Colon (tissue), 2 donors: ENCODE results near the gene LPP.
A peak's percentile ranks its signal among the peaks of the same experiment; 100 is the strongest.

Experiments
- FAIRE-seq: peaks from 2 replicates; lab custom pipeline; 2012; peaks lifted over from hg19 to GRCh38; lab: Jason Lieb, UNC
- donor health status: control.
- donor health status: control.

The LPP gene

DNA sequence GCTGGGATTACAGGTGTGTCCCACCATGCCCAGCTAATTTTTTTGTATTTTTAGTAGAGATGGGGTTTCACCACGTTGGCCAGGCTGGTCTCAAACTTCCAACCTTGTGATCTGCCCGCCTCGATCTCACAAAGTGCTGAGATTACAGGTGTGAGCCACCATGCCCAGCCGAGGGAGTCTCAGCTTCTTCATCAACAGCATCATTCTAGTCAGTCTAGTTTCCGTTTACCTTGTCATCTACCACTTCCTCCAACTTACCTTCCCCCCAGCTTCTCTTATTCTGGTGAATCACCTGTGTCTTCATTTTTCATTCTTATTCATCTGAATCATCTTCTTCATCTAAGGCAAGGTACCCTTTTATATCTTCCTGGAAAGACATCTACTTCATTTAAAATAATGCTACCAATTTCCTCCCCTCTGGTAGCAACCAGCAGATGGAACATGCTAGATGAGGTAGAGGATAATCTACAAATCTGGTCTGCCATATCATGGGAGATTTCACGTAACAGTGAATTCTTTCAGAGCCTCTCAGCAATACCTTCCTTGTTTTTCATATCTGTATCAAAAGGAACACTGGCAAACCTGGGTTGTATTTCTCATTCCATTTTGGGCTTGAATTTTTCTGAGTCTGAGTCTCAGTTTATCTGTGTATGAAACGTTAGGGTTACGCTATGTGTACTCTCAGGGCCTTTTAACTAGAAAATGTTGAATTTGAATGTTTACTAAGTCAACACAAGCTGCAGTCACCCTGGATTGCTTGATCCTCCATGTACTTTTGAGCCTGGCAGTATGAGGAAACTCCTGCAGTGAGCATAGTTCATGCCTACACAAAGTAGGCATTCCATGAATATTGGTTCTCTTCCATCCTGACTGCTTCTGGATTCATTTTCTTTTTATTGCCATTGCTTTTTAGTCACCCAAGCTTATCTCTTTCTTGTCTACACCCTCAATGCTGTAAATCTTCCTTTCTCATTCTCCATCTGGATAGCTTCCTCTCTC is 16.8 kb downstream of the LPP start:
- no peak for FAIRE-seq

GRCh38 chr3:188171682-188172467 is 17.9 kb downstream of the LPP start:
- no peak for FAIRE-seq

DNA sequence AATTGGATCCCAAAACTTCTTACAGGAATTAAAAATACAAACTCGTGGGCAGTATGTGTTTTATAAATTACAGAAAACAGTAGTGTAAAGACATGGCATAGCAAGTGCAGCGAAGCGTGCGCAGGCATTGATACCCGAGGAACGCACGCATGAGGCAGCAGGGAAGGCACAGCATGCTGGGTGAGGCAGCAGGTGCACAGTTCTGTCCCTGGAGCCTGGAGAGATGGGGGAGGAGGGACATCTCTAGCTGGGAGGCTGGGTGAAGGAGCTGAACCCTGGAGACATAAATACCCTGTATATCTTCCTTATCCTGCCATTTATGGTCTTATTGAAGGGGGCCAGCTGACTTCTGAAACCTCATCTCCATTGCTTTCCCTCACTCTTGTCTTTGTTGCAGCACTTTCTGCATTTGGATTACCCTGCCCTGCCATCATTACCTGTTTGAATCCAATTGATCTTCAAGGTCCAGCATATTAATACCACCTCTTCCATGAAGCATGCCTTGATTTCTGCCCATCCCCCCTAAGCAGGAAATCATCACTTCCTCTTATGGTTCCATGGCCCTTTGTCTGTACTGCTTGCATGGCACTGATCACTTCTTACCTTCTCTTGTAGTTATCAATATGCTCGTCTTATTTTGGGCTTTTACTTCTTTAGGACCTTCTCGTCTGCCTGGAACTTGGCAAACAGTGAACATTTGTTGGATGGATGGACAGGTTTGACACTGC is 20.5 kb downstream of the LPP start:
- FAIRE-seq, result no peak

- no peak for FAIRE-seq
Observed at GRCh38 chr3:188176476-188176875, 22.5 kb downstream of the LPP start.

DNA sequence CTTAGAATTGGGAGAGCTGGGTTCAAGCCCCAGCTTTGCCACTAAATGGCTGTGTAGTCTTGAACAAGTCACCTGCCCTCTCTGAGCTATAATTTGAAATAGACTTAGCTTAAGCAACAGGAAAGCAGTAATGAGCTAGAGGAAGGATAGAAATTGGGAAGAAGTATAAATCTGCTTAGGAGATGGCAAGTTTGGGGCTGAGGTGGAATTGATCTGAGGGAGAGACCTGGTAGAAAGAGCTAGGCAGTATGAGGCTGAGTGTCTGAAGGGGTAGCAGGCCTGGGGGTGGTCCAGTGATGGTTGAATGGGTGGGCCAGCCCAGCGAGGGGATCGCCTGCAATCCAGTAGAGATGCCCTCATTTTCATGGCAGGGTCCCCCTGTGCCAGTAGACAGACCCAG is 22.9 kb downstream of the LPP start:
- FAIRE-seq, result no peak

DNA sequence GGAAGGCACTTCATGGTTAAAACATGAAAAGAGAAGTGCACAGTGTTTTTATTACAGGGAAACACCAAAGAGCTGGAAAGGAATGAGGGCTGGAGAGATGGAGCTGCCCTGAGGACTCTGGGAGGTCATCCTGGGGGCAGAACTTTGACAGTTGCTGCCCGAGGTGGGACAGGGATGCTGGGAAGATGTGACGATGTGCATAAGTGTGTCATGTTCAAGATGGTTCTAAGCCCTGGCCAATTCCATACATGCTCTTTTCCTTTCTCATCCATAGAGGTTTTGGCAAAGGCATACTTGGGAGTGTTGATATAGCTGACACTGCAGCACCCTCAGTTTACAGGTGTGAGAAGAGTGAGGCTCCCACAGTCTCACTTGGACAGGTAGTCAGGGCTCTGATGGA is 23.8 kb downstream of the LPP start:
- no peak for FAIRE-seq

GRCh38 chr3:188178293-188178936 is 24.5 kb downstream of the LPP start:
- no peak for FAIRE-seq

DNA sequence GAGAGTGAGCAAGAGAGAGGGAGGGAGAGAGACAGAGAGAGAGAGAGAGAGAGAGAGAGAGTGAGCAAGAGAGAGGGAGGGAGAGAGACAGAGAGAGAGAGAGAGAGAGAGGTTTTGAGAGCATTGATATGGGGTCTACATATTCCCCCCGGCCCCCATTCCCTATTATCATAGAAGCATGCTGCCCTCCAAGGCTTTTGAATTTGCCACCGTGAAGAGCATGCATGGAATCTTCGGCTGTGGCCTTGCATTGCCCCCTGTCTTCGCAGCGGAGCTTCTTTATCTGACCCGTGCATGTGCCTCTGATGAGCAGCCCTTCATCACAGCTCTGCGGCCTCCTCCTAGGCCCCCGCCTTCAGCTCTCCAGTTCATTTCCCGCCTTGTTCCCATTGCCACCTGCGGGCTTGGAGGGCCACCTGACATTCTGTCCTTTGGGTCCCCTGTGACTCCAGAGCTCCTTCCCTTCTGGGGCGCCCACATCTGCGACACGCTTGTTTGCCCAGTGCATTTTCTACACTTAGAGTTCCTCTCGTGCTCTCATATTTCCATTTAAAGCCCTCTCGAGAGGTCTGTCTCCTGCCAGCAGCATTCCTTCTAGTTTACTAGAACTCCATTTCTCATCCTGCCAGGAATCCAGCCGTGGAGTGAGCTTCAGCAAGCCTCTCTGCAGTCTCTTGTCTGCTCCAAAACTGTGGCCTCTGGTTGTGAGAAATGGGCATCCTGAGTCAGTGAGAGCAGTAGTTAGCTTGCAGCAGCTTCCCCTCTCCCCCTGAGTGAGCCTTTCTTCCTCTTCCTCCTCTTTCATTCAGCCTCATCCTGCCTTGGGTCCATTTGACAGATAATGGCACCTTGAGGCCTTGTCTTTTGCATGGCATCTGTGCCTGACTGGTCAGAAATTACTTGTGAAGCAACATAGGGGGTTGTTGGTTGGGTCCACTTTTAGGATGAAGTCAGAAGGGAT is 25.3 kb downstream of the LPP start:
- FAIRE-seq, result no peak

GRCh38 chr3:188180114-188180513 is 26.2 kb downstream of the LPP start:
- no peak for FAIRE-seq

- no peak for FAIRE-seq
Observed at GRCh38 chr3:188183452-188183851, 29.5 kb downstream of the LPP start.

DNA sequence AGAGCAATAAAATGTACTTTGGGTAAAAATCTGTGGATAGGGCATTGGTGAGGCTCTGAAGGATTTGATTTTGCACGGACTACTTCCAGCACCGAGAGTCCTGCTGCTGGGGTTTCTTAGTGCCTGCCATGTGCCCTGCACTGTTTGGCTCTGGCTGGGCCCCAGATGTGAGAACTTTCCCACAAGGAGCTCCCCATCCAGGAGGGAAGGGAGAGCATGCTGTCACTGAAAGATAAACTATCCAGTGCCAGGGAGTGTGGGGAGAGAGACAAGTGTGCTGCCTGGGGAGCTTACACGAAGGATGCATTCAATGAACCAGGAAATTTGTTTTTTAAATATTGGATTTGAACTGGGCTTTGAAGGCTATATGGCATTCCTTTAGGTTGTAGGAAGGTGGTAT is 30.2 kb downstream of the LPP start:
- FAIRE-seq, result no peak

GRCh38 chr3:188184649-188185048 is 30.7 kb downstream of the LPP start:
- FAIRE-seq, result no peak

- FAIRE-seq, result no peak
Observed at GRCh38 chr3:188185717-188186251, 31.8 kb downstream of the LPP start.

DNA sequence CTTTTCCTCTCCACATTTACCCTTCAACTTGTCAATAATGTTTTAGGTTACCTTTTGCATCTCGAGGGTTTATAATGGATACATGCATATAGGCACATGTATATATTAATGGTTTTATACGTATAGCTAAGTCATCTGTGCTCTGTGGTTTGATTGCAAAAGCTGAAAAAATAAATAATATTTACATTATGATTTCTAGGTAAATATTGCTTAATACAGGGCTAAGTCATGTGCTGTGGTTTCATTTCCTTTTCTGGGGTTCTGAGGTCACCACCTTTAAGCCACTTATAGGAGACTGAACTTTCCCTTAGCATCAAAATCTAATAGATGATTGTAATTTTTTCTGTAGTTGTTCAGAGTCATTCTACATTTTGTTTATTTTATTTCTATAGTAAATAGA is 33.1 kb downstream of the LPP start:
- FAIRE-seq, result peak; percentile 5

GRCh38 chr3:188188911-188189310 is 35.0 kb downstream of the LPP start:
- FAIRE-seq, result no peak

DNA sequence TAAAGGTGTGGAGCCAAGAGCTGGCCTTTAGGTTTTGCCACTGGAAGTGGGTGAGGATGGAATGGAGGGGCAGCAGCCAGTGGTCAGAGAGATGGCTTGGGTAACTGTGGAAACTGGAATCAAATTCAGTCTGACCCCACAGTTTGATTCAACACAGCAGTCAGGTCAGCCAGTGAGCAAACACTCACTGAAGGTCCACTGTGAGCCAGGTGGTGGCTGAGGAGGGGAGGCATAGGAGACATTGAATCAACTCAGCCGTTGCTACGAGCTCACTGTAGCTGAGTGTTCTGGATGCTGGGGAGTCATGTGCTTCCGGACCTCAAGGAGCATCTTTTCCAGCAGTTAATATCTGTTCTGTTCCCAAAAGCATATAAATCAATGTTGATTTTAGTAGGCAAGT is 37.5 kb downstream of the LPP start:
- no peak for FAIRE-seq

DNA sequence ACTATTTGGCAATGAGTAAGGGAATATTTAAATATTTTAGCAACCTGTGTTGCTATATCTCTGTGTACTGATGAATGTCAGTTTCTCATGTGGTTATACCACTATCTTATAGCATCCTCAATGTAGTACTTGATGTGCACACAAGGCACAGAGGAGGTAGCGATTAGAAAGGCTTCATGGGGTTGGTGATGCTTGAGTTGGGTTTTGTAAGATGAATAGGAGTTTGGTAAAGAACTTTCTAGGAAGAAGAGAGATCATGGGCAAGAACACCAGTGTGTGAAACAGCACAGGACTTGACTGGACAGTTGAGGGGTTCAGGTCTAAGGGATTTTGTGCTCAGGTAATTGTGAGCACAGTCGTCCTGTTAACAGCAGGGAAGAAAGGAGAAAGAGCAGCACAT is 38.1 kb downstream of the LPP start:
- FAIRE-seq, result no peak

DNA sequence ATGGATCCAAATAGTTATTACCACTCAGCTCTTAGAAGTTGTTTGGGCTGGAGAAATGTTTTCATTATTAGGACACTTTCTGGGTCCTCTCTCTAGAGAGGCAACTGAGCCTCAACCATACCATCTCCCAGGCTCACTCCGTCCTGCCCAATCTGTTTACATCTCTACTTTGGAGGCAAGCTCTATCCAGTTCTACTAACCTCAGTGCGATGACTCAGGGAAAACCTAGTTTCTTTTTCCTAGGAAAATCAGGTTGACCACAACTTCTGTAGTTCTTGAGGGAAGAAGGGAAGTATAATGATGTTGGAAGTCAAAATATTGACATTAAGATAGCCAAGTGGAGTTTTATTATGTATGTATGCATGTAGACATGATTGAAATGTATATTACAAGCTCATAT is 40.4 kb downstream of the LPP start:
- FAIRE-seq, result no peak

DNA sequence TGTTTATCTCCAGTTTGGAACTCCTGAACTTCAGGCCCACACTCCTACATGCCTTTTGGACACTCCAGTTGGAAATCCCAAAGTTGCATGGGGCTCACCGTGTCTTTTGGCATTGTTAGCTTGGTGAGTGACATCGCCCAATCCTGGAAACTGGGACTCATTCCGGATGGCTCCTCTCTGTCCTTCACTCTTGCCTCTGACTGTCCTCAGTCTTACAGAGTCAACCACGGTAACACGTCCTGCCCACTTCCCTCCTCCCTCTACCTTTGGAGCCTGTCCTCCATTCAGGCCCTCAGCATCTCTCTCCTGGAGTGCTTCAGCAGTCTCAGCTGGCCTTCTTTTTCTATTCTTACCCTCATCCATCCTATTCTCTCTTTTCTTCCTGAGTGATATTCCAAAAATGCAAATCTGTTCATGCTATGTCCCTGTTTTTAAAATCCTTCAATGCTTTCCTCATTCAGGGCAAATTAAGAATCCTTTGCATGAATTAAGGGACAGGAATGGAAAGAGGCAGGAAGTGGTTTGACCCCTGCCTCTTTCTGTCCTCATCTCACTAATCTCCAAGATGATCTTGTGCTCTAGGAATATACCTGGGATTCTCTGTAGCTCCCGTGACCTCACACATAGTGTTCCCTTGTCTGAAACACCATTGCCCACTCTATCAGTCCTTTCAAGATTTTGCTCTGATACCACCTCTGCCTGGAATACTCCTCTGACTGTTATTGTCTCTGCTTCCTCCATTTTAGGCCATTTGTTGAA is 42.5 kb downstream of the LPP start:
- no peak for FAIRE-seq

GRCh38 chr3:188197388-188197847 is 43.5 kb downstream of the LPP start:
- no peak for FAIRE-seq
